Measurements from ENCODE around the gene TSPAN6.

The TSPAN6 gene

DNA sequence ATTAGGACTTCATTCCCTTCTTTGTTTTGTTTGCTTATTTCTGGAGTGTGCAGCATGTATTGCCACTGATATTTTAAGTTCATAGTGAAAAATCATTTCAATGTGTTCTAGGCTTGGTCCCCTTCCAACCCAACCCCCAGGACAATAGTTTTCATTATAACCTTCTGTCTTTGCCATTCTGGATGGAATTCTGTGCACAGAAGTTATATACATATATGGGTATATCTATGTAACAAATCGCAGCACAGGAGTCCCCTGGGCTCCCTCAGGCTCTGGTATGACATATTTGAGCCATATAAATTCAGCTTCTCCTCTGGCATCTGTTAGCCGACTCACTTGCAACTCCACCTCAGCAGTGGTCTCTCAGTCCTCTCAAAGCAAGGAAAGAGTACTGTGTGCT lies 52.0 kb downstream of the TSPAN6 start, which contains the start of gene TNMD:
Gene TNMD, plus strand, starts transcription at position 326 of the 400 bp plus-strand sequence. CDS start 83 bp downstream, outside the sequence.
- TF ChIP-seq GATA2 (IDR thresholded peaks at IDR 0.05; ENCODE audit: low read depth, low read length), result no peak
- TF ChIP-seq GATA3 (IDR thresholded peaks at IDR 0.05; ENCODE audit: low read depth, low read length), result no peak
